GM12801 (cell line): ENCODE measurements around the gene RBFOX1.

Source experiments
- TF ChIP-seq, protein P1 (sequence below): IDR thresholded peaks from one replicate; pipeline ENCODE4 v1.5.1; 2011; ENCODE audit warnings: control low read depth; ENCODE audit not compliant: insufficient read length; ENCODE audit errors: extremely low read depth

Gene RBFOX1

DNA sequence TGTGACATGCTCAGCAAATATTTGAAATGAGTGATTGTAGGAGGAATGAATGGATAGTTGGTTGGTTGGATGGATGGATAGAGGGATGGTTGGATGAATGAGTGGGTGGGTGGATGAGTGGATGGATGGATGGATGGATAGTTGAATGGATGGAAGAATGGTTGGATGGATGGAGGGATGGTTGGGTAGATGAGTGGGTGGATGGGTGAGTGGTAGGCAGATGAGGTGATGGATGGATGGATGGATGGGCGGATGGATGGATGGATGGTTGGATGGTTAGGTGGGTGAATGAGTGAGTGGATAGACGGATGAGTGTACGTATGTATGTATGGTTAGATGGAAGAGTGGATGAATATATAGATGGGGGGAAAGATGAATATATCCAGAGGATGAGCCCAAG, 137.7 kb downstream of the RBFOX1 start:
- TF ChIP-seq, protein P1, sequence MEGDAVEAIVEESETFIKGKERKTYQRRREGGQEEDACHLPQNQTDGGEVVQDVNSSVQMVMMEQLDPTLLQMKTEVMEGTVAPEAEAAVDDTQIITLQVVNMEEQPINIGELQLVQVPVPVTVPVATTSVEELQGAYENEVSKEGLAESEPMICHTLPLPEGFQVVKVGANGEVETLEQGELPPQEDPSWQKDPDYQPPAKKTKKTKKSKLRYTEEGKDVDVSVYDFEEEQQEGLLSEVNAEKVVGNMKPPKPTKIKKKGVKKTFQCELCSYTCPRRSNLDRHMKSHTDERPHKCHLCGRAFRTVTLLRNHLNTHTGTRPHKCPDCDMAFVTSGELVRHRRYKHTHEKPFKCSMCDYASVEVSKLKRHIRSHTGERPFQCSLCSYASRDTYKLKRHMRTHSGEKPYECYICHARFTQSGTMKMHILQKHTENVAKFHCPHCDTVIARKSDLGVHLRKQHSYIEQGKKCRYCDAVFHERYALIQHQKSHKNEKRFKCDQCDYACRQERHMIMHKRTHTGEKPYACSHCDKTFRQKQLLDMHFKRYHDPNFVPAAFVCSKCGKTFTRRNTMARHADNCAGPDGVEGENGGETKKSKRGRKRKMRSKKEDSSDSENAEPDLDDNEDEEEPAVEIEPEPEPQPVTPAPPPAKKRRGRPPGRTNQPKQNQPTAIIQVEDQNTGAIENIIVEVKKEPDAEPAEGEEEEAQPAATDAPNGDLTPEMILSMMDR: no peak

DNA sequence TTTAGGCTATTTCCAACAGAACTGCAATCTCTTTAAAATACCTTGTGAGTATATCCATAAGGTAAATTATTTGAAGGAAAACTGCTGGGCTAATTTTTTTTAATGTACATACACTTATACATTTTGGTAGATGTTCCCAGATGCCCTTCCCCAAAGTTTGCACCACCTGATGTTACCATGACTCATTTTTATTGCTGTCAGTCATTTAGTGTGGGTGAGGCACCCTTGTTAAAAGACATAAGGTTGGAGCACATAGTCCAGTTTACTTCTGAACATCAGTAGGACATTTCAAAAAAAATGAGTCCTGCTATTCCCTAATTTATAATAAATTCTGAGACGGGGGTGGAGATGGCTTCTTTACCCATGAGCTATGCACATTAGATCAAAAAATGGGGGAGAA, 138.6 kb downstream of the RBFOX1 start:
- TF ChIP-seq, protein P1: no peak

DNA sequence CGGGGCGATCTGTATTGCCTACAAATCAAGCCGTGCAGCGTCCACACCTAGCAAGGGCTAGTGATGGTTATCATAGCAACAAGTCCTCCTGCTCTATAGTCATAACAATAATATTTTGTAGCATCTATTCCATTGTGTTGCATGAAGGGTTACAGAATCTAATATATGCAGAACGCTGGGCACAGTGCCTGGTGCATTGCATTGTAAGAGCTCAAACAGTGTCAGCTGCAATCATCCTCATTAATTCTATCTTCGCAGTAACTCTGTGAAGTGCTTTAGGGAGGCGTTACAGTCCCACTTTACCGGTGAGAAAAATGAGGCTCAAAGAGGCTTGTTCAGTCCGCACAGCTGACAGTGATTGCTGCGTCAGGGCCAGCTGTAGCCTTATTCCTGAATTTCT, 149.4 kb downstream of the RBFOX1 start:
- TF ChIP-seq, protein P1: no peak

DNA sequence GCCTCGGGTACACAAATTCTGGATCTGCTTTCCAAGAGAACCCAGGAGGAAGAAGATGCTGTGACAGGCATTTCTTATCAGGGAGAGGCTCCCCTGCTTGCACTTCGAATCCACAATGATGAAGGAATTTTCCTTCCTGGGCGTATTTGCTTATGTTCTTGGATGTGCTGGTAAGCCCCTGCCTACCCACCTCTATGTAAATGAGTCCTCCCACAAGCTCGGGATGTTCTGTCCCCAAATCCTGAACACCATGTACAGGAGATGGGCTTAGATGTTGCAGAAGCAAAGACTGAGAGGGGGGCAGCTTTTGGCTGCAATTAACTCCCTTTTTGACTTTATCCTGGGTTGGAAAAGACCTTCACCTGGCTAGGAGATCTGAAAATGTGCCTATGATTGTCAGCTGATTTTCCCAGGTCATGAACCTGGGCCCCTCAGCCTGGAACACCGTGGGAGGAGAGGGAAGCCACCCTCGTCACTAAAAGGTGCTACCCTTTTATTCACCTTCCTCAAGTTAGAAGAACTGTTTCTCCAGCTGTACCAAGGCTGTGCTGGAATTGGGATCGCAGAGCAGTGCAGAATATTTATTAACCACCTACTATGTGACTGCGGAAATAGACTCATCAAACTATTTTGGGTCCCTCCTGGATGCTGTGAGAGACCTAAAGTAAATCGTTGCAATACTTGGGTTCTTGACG, 150.1 kb downstream of the RBFOX1 start:
- TF ChIP-seq, protein P1: no peak

DNA sequence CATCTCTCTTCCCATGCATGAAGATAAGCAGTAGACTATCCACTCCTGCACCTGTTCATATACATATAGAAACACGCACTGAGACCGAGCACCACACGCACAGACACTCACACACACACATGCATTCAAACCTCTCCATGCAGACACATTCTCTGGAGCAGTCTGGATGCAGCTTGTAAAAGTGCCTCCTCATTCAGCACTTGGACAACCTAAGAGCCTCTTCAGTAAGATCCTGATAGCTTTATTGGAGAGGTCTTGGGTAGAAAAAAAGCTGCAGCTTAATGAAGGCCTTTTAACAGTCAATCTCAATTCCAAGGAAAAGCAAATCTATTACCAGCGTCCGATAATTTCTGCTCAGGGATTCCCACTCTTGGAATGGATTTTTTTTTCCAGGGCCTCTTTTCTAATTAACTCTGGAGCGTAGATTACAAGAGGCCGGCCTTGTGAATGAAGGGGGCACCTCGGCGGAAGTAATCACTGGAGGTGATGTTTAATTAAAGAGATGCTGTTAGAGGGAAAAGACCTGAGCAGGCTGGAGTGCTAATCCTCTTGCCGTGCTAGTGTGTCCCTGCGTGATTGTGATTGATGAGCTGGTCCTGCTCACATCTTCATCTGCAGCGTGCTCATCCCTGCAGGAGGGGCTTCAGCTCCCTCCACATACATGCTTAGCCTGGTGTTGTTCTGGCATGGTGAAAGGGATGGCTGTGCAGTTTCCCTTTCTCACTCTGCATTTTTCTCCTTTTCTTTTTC, 155.1 kb downstream of the RBFOX1 start:
- TF ChIP-seq, protein P1: no peak

DNA sequence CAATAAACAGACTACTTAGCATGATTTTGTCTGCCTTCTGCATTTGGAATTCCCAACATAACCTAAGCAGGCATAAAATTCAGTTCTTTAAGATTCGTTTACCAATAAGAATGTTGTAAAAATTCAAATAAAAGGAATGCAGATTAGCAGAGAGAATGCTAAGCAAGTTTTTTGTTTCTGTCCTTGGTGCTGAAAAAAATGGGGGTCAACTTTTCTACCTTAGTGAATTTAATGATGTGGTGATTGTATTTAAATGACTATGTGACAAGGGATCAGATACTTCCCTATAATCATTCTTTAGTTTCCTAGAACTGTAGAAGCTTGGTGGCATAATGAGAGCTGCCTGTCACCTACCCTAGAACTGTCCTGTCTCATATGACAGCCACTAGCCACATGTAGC, 159.5 kb downstream of the RBFOX1 start:
- TF ChIP-seq, protein P1: no peak

DNA sequence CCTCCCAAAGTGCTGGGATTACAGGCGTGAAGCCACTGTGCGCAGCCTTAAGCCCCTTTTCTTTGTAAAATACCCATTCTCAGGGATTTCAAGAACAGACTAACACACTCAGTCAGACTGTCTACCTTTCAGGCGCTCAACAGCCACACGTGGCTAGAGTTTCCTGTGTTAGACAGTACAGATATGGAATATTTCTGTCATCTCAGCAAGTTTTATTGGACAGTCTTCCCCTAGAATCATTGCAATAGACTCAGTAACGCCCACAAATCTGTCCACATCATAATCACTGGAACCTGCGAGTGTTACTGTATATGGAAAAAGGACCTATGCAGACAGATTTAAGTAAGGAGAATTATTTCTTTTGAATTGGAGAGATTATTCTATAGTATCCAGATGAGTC, 160.5 kb downstream of the RBFOX1 start:
- TF ChIP-seq, protein P1: no peak
